H7 (cell line): ENCODE results near the gene MMEL1. TPM values are rescaled to one million over a fixed set of nuclear protein-coding genes. Genes with fewer than 3 reads are reported as not detected.

Experiments used
- DNase-seq: peaks from one replicate; pipeline ENCODE4 v3.0.0; 2012
- H3K27me3 ChIP-seq: 2 replicates; pipeline ENCODE4 v1.6.0; 2011; ENCODE audit warnings: mild to moderate bottlenecking, low read length; ENCODE audit not compliant: control insufficient read depth, insufficient read depth
- H3K36me3 ChIP-seq: replicated peaks from 2 replicates; pipeline ENCODE4 v1.5.1; 2011; ENCODE audit warnings: low read length; ENCODE audit not compliant: control insufficient read depth, insufficient read depth
- H3K4me3 ChIP-seq: 2 replicates; pipeline ENCODE4 v1.5.1; 2011; ENCODE audit warnings: low read depth, mild to moderate bottlenecking, control low read depth, low read length, moderate library complexity; ENCODE audit not compliant: insufficient read depth
- total RNA-seq: library from RNA; depleted of rRNA; stranded (reverse); fragments of >200 nt; shearing (Covaris generic); gene quantifications from 2 replicates; pipeline ENCODE4 v1.2.3, GENCODE V29; 2014; rRNA removed

MMEL1 gene
- total RNA-seq, 1 experiment from 2014 or later = 1.3 TPM

DNA sequence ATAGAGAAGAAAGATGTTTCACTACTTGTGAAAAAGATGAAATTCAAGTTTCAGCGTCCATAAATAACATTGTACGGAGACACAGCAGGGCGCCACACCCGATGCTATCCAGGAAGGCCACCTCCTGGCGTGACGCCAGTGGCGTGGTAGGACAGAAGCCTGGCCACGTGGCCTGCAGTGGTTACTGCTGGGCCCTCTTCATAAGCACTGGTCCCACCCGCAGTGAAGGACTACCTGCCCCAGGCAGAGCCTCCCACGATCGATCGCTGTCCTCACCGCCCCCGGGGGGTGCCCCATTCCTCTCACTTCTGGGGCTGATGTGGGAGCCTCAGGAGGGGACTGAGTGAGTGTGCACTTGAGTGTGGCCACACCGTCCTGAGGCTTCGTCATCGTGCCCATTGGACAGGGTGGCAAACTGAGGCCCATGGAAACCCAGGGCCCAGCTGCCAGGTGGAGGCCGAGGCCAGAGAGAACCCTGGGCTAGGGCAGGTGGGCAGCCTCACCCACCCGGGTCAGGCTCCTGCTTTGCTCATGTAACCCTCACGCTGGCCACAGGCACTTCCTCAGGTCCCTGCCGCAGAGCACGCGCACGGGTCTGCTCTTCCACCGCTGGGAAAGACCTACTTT is 91.1 kb downstream of the MMEL1 start:
- no peak for DNase-seq

DNA sequence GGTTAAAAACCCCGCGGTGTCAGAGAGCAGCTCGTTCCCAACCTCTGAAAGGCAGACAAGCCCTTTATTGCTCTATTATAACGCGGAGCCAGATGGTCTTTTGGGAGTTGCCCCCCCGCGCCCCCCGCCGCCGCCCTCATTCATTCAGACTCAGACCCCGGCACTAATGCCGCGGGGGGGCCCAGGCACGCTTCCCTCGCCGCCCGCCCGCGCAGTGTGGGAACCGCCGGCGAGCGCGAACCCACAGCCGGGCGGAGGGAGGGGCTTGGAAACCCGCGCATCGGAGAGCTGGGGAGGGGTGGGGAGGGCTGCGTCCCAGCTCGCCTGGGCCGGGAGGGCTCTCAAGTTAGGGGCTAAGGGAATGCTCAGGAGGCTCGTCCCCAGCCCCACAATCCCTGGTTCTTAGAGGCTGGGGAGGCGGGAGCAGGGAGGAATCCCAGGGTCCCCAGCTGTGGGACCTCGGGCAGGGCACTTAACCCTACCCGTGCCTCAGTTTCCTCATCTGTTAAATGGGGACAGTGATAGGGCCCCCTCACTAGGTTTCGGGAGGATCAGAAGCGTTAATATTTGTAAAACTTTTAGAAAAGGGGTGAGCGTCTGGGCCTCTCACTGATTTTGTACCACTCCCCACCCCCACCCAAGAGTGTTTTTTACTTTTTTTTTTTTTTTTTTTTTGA is 91.9 kb downstream of the MMEL1 start:
- Histone ChIP-seq H3K27me3 (peaks cover 15% of the 10 kb centered on the region), H3K4me3 (peak overlapping the region; percentile 28), H3K36me3 (no peaks in the 10 kb centered on the region)
- peak; percentile 92 for DNase-seq

More for the DNA sequence above, 91.1 kb downstream of the MMEL1 start:
- peaks cover 15% of the 10 kb centered on the region for H3K27me3 ChIP-seq
- no peaks in the 10 kb centered on the region for H3K36me3 ChIP-seq
- H3K4me3 ChIP-seq = no peak overlapping the region

Other genes starting within 250 kb of the MMEL1 start
- 12.7 and 14.3 TPM in 2 replicates for gene MORN1, start 241.5 kb downstream of the MMEL1 start, total RNA-seq
- gene RER1, start 241.2 kb downstream of the MMEL1 start, total RNA-seq = 95.4 and 133 TPM in 2 replicates
- gene PEX10, start 220.5 kb downstream of the MMEL1 start, total RNA-seq = 75.9 and 89.6 TPM in 2 replicates
- 0.24 and 0.37 TPM in 2 replicates for gene PLCH2, start 156.7 kb downstream of the MMEL1 start, total RNA-seq
- gene PANK4, start 106.4 kb downstream of the MMEL1 start, total RNA-seq = 62.5 and 79.0 TPM in 2 replicates
- gene HES5, start 102.8 kb downstream of the MMEL1 start, total RNA-seq = 0.07 and 0.33 TPM in 2 replicates
- gene TNFRSF14, start 76.6 kb downstream of the MMEL1 start, total RNA-seq = 0.07 and 0.55 TPM in 2 replicates
- 62.9 and 83.5 TPM in 2 replicates for gene PRXL2B, start 46.2 kb downstream of the MMEL1 start, total RNA-seq
- gene TTC34, start 168.7 kb upstream of the MMEL1 start, total RNA-seq = 0.42 and 0.59 TPM in 2 replicates